HUES64 (cell line): ENCODE data around the gene KRT7.
"Not testable (repeated sequence)": the region's sequence is repeated elsewhere in the genome, so short reads cannot be mapped to it uniquely, and the experiment has no call there.

ENCODE experiments used
- H3K27ac ChIP-seq: 2 replicates; pipeline ENCODE4 v1.7.0; 2013; ENCODE audit warnings: low read depth, low read length, inconsistent platforms
- H3K27me3 ChIP-seq: 2 replicates; pipeline ENCODE4 v1.6.1; 2013; ENCODE audit warnings: mild to moderate bottlenecking, low read length; ENCODE audit not compliant: insufficient read depth
- H3K36me3 ChIP-seq: 2 replicates; pipeline ENCODE4 v1.6.1; 2013; ENCODE audit warnings: mild to moderate bottlenecking, low read length; ENCODE audit not compliant: insufficient read depth
- H3K4me1 ChIP-seq: 2 replicates; pipeline ENCODE4 v1.6.1; 2013; ENCODE audit warnings: mild to moderate bottlenecking, low read length, moderate library complexity; ENCODE audit not compliant: insufficient read depth
- H3K4me3 ChIP-seq: 2 replicates; pipeline ENCODE4 v1.5.1; 2013; ENCODE audit warnings: mild to moderate bottlenecking, low read length, moderate library complexity
- H3K9ac ChIP-seq: 2 replicates; pipeline ENCODE4 v1.6.1; 2013; ENCODE audit warnings: mild to moderate bottlenecking, low read depth, low read length
- H3K9me3 ChIP-seq: 2 replicates; pipeline ENCODE4 v1.6.1; 2013; ENCODE audit warnings: low read depth, low read length; ENCODE audit not compliant: insufficient read depth
- WGBS: fragments of 150-250, 120-280 bp; methylation state at CpG from one replicate; pipeline ENCODE4 v1.1.7; 2013; ENCODE audit warnings: missing lambda C conversion rate; 5-methylcytosine and 5-hydroxymethylcytosine counted together

The KRT7 gene

DNA sequence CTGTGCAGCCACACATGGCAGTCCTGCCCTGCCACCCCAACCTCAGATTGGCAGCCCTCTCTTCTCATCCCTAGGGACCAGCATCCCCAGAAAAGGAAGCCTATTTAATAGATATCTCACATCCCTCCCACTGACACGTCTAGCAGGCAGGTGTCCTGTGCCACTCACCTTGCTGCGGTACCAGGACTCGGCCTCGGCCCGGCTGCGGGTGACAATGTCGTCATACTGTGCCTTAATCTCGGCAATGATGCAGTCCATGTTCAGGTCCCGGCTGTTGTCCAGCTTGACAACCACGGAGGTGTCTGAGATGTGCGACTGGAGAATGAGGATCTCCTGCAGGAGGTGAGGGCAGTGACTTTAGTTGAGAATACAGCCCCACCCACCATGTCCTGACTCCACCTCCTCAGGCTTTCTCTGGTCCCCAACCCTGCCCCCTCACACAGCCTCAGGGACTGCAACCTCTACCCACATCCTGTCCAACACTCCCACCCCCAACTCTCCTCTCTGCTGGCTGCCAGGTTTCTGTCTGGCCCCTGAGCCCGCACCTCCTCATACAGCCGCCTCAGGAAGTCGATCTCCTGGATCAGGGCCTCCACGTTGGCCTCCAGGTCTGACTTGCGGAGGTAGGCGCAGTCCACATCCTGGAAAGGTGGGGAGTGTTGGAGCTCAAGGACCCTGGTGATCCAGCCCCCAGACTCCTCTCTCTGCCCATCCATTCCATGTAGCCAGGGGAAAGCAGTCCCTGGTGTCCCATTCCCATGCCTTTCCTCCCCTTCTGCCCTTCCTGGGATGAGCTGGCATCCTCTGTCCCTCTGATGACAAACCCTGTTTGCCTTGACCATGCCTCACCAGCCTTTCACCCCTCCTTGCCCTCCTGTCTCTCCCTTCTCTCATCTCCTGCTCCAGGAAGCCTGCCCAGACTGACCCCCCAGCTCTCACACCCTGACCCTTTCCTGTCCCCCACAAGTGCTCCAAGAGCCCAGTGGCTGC lies 55.1 kb downstream of the KRT7 start:
- not testable (repeated sequence) for H3K9ac ChIP-seq

DNA sequence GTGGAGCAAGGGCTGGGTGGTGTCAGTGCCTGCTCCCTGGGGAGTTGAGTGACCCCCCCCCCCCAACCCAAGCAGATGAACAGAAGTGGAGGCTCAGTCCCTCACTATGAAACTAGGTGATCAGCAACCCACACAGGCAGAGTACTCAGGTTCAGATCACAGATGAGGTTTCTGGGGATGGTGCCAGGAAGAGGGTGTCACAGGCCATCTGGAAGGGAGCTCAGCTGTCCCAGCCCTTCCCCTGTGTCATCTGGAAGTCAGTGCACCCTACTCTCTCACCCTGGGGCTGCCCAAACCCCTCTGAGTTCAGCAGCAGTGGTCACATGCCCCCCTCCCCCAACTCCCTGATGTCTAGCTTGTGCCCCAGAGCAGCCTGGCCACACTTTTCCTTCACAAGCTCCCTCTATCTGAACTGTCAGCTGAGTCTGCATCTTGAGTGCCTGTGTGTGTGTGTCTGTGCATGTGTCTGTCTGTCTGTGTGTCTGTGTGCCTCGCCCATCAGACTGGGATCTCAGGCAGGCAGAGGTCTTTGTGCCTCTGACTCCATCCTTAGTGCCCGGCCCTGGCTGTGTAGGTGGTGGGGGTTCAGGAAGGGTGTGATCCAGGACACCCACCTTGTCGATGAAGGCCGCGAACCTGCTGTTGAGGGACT lies 57.6 kb downstream of the KRT7 start:
- H3K9me3 ChIP-seq, H3K4me3 ChIP-seq, H3K27ac ChIP-seq, H3K27me3 ChIP-seq, H3K36me3 ChIP-seq, H3K9ac ChIP-seq, H3K4me1 ChIP-seq: not testable (repeated sequence)
- WGBS: no CpG with 5 or more reads among the region's 5 CpGs

More for the DNA sequence above, 55.1 kb downstream of the KRT7 start:
- not testable (repeated sequence) for H3K4me1 ChIP-seq, H3K27me3 ChIP-seq, H3K27ac ChIP-seq, H3K4me3 ChIP-seq, H3K9me3 ChIP-seq, H3K36me3 ChIP-seq
- WGBS: 81% methylated on average over 13 of the region's 17 CpGs

DNA sequence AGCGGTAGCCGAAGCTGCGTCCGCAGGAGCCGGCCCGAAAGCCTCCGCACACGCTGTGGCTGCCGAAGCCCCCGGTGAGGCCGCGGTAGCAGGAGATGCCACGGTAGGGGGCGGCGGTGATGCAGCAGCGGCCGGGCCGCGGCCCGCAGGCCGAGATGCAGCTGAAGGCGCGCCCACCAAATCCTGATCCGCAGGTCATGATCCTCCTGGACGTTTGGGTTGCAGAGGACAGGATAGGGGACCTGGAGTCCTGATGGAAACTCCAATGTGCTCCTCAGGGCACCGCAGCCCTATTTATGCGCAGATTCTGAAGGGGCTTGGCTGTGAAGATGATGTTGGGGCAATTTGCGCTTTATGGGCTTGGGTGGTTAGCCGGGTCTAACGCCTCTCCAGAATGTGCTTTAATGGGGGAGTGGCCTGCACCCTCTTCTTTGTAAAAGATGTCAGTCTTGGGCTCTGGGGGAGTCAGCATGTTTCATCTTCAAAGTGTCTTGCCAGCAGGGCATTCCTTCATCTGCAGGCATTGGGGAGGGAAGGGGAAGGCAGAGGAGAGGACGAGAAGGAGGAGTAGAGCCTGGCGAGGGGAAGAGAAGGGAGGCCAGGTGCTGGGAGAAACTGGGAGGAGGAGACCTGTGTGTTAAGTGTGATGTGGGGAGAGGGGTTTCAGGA lies 58.4 kb downstream of the KRT7 start, which contains the start of gene KRT81:
KRT81 (minus strand) TSS at position 268 of the 669 bp plus-strand sequence; CDS start at position 199, 69 bp downstream.
- H3K27ac ChIP-seq: no peak within 1 kb of the TSS
- 79% methylated on average over 23 of the region's 32 CpGs for WGBS
- H3K4me3 ChIP-seq: no peak within 1 kb of the TSS
- H3K36me3 ChIP-seq: no peaks in the 10 kb centered on the region
- H3K9ac ChIP-seq: no peak within 1 kb of the TSS
- no peaks in the 10 kb centered on the region for H3K4me1 ChIP-seq
- peaks cover 3% of the 10 kb centered on the region; the same call in 1 of the 2 replicates for H3K27me3 ChIP-seq
- H3K9me3 ChIP-seq: no peaks in the 10 kb centered on the region

DNA sequence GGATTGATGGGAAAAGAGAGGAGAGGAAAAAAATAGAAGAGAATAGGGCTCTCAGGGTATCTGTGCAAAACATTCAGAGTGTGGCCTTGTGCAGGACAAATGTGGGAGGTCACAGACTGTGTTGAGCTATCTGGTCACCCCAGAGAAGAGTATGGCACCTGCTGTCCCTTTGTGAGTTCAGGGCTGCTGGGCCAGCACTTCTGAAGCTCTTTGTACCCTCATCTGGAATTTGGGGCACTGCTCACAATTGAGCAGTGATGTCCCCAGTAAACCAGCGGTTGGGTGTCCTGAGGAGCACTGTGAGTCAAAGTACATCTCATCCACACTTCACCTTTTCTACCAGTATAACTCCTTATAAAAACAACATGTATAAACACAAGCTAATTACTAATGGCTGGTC lies 60.9 kb downstream of the KRT7 start:
- H3K9ac ChIP-seq: no peak overlapping the region
- peaks cover 17% of the 10 kb centered on the region; the same call in 1 of the 2 replicates for H3K27me3 ChIP-seq
- WGBS: 80% methylated on average over 1 of the region's 1 CpG
- H3K36me3 ChIP-seq: no peaks in the 10 kb centered on the region
- H3K27ac ChIP-seq: no peak overlapping the region
- H3K4me1 ChIP-seq: no peaks in the 10 kb centered on the region
- no peak overlapping the region for H3K4me3 ChIP-seq
- H3K9me3 ChIP-seq: no peaks in the 10 kb centered on the region

DNA sequence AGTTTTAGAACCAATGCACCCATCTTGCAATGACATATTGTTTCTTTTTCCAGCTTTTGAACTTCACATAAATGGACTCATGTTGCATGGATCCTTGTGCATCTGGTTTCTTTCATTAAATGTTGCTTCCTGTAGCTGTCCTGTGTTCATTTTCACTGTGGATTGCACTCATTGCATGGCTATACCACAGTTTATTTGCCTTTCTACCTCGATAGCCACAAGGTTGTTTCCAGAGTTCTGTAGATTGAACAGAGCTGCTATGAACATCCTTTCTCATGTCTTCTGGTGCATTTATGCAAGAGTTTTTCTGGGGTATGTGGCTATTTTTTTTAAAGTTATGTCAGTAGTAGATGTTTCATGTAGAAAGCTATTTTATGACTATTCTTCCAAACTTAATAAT lies 61.8 kb downstream of the KRT7 start:
- Histone ChIP-seq H3K36me3 (no peaks in the 10 kb centered on the region), H3K27ac (no peak overlapping the region)
- WGBS: 57% methylated on average over 1 of the region's 1 CpG

DNA sequence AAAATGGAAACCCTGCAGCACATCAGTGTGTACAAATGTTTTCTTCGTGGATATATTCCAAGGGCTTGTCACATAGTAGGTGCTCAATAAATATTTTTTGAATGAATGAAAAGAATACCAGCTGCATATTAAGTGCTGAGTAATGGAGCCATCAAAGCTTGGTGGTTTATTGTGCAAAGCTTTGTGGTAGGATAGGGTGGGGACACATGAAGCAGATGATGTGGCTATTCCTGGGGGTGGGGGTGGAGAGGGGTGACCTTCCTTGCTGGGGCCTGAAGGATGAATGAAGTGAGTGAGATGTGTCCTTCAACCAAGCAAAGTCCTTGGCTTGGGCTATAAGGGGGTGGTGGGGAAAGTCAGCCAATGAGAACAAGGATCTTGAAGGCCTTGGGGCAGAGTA lies 62.6 kb downstream of the KRT7 start:
- no peak overlapping the region for H3K9ac ChIP-seq
- H3K4me1 ChIP-seq: no peaks in the 10 kb centered on the region
- WGBS: 85% methylated on average over 1 of the region's 1 CpG
- H3K27ac ChIP-seq: no peak overlapping the region
- H3K36me3 ChIP-seq: no peaks in the 10 kb centered on the region
- H3K27me3 ChIP-seq: peaks cover 21% of the 10 kb centered on the region; the same call in 1 of the 2 replicates
- H3K9me3 ChIP-seq: no peaks in the 10 kb centered on the region
- H3K4me3 ChIP-seq: no peak overlapping the region

More for the DNA sequence above, 61.8 kb downstream of the KRT7 start:
- Histone ChIP-seq H3K4me1 (no peaks in the 10 kb centered on the region), H3K9ac (no peak overlapping the region), H3K4me3 (no peak overlapping the region), H3K27me3 (peaks cover 20% of the 10 kb centered on the region; the same call in 1 of the 2 replicates), H3K9me3 (no peaks in the 10 kb centered on the region)

DNA sequence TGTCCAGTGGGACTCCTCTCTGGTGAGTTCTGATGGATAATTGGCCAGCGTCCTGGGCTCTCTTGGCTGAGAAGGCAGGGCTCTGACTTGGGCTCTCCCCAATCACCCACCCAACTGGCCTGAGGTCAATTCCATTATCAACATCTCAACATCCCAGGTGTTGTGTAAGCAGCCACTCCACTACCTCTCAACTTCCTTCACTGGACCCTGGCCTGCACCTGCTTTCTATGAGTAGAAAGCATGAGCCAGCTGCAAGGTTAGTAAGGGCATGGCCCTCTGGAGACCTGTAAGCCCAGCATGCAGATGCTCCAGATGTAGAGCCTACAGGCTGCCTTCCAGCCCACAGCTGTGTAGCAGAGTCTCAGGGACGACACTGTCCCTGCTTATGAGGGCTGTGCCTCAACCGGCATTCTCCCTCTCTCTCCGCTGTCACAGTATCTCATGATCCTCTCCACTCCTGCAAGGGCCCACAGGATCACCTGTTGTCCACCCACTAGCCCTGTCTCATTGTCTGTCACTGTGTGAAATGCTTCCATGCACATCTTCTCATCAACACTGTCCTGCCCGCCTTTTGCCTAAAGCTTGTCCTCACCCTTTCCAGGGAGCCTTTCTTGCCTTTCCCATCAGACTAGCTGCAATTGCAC lies 63.7 kb downstream of the KRT7 start:
- WGBS: 88% methylated on average over 5 of the region's 5 CpGs

More for the DNA sequence above, 63.7 kb downstream of the KRT7 start:
- H3K4me1 ChIP-seq: no peaks in the 10 kb centered on the region
- H3K9me3 ChIP-seq: no peaks in the 10 kb centered on the region
- no peak overlapping the region for H3K27ac ChIP-seq
- no peak overlapping the region for H3K4me3 ChIP-seq
- H3K27me3 ChIP-seq: peaks cover 21% of the 10 kb centered on the region; the same call in 1 of the 2 replicates
- H3K36me3 ChIP-seq: no peaks in the 10 kb centered on the region
- no peak overlapping the region for H3K9ac ChIP-seq
